ENCODE measurements around the gene NSUN7.

- TF ChIP-seq CTCF (conservative IDR thresholded peaks at IDR 0.05; ENCODE audit: low read depth, low read length) = no peak
- TF ChIP-seq EZH2 (IDR thresholded peaks at IDR 0.05; ENCODE audit: low read length, unreplicated experiment) = no peak
These were observed 83.5 kb downstream of the NSUN7 start for GRCh38 chr4:40833212-40833611.

All from PC-3 (cell line).